CD4-positive, alpha-beta T cell treated with Interleukin-6 at 100 ng/mL for 8 hours (primary cell): ENCODE results near the gene IL17C.
"Not testable (repeated sequence)": the region's sequence is repeated elsewhere in the genome, so short reads cannot be mapped to it uniquely, and the experiment has no call there.

Experiments used
- DNase-seq: peaks from one replicate; pipeline ENCODE4 v3.0.0-alpha.2; 2020; ENCODE audit warnings: mixed read lengths, low spot score

Gene IL17C

DNA sequence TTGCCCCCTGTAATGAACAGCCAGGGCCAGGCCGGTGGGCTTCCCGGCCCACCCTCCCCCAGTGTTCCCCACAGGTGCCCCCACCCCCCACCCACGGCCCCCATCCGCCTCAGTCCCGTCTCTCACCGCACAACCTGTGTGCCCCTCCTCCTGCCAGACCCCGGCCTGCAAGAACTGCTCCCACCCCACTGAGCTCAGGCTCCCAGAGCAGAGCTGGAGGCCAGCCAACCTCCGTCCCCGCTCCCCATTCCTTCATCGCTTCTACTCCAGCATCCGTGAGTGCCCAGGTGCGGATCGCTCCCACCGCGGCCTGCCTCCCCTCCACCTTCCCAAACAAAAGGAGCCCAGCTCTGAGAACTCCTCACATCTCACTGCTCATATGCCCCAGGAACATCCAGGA, 20.3 kb downstream of the IL17C start:
- no peak for DNase-seq

DNA sequence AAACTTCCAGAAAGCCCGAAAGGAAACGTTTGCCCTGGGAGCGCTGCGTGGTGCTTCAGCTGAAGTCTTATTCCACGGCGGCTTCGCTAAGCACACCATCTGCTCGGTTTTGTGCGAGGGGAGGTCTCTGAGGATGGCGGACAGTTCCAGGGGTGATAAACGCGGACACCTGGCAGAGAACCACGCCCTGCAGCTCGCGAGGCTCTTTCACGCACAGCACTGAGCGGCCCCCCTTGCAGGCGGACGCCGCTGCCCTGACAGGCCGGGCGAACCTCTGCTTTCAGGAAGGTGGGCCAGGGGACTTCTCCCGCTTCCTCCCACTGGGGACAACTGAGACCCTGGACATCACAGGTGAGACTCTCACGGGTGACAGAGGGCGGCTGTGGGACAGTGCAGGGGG, 20.8 kb downstream of the IL17C start:
- no peak for DNase-seq

DNA sequence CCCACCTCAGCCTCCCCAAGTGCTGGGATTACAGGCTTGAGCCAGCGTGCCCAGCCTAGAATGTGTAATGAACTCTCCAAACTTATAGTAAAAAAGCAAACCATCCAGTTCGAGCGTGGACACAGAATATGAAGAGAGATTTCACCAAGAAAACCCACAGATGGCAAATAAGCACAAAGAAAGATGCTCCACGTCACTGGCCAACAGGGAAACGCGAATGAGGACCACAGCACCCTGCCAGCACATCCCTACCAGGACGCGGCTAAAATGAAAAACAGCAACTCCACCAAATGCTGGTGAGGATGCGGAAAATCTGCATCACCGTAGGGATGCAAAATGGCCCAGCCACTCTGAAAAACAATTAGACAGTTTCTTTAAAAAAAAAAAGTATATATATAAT, 23.1 kb downstream of the IL17C start:
- DNase-seq = no peak

DNA sequence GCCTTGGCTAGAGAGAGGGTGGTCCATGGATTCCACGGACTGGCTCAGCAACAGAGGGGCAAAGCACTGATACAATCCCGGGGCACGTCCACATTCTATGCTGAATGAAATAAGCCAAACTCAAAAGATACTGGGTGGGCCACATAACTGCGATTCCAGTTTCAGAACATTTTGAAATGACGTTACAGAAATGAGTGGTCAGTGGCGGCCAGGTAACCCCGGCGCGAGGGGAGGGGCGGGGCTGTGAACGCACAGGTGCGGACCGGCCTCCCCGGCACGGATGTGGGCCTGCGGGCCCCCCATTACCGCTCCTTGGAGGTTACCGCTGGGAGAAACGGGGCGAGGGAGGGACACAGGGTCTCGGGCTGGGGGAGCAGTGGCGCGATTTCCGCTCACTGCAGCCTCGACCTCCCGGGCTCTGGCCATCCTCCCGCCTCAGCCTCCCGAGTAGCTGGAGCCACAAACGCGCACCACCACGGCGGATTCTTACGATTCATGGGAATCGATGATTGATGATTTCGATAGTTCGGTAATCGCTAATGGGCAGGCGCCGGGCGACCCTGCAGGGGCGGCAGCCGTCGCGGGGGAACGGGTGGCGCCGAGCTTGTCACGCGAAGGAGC, 24.0 kb downstream of the IL17C start:
- no peak for DNase-seq

DNA sequence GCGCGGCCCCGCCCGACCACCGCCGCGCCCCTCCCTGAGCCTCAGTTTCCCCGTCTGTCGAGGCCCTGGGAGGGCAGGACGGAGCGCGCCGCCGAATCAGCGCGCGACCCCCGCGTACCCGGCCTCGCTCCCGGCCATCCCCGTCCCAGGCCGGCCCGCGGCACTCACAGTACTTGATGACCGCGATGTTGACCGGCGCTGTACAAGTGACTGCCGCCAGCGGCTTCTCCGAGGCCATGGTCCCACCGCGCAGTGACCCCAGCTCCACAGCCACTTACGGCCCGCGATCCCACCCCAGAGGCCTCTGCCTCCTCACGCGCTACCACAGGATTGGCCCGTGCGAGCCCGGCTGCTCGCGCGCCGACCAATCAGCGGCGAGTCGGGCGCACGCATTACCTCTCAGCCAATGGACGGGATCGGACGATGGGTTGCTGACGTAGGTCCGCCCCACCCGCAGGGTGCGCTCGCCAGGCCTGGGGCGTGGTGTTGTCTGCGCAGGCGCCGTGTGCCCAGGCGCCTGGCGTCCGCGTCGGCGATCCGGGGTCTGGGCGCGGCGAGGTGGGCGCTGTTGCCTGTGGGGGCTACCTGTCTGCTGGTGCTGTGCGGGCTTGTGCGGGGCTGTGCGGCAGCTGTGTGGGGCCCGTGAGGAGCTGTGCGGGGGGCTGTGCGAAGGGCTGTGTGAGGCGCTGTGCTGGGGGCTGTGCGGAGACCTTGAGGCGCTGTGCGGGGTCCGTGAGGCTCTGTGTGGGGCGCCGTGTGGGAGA, 24.7 kb downstream of the IL17C start, which contains the start of gene MVD:
Gene MVD, minus strand, starts transcription at position 249 of the 764 bp plus-strand sequence. Its CDS starts 11 bp downstream, at position 238.
- peak; percentile 96 for DNase-seq

DNA sequence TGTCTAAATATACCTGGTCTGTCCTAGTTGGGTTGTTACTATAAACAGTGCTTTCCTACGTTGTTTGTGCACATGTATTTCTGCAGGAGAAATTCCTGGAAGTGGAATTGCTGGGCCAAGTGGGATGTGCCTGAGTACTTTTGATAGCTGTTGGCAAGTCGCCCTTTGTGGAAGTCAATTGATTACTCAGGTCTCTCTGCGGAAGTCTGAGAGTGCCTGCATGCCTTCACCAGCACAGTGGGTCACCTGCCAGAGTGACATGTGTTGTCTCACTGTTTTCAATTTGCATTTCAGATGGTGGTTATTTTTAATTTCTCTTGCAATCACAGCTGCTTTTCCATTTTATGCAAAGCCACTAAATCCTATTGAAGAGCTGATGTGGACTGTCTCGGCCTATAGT, 26.8 kb downstream of the IL17C start:
- DNase-seq = no peak

DNA sequence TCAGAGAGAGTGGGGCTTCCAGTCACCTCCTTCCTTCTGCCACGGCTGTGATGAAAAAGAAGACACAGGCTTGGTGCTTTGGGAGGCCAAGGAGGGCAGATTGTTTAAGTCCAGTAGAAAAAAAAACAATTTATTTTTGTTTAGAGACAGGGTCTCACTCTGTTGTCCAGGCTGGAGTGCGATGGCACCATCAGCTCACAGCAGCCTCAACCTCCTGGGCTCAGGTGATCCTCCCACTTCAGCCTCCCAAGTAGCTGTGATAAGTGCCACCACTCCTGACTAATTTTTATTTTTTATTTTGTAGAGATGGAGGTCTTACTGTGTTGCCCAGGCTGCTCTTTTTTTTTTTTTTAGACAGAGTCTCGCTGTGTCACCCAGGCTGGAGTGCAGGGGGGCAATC, 27.2 kb downstream of the IL17C start:
- no peak for DNase-seq

DNA sequence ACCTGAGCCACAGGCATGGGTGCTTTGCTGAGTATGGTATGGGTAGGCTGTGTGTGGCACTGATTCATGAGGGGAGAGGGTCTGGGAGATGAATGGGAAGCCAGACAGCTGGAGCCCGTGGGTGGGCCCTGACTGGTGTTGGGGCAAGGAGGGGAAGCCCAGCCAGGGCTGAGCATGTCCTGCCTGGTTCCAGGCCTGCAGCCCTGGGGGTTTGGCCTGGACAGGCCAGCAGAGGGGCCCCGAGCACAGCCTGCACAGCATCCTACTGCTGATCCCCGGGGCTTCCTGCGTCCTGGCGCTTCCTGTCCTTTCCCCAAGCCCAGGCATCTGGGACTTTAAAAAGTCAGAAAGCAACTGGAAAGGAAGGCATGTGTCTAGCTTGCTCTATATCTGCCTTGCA, 29.1 kb downstream of the IL17C start:
- DNase-seq = no peak

DNA sequence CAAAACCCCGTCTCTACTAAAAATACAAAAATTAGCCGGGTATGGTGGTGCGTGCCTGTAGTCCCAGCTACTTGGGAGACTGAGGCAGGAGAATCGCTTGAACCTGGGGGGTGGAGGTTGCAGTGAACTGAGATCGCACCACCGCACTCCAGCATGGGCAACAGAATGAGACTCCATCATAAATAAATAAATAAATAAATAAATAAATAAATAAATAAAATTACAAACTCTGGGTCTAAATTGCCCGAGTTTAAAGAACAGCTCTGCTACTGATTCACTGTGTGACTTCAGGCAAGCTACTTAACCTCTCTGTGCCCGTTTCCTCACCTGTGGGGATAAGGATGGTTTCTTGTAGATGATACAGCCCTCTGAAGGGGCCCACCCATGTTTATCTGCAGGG, 31.1 kb downstream of the IL17C start:
- DNase-seq = not testable (repeated sequence)

DNA sequence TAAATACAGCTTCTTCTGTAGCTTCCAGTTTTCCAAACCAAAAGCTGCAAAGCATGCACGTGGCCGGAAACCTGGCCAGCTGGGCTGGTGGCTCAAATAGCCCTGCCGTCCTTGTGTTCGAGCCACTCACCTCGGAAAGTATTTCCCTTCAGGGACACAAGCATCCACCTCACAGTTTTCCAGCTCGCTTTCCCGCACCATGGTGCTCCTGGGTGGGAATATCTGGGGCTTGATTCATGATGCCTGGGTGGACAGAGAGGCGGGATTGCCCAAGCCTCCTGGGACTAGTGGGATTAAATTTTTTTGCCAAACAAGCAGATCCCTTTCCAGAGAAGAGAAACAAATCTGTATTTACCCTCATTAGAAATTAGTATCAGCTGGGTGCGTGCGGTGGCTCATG, 31.6 kb downstream of the IL17C start:
- no peak for DNase-seq

DNA sequence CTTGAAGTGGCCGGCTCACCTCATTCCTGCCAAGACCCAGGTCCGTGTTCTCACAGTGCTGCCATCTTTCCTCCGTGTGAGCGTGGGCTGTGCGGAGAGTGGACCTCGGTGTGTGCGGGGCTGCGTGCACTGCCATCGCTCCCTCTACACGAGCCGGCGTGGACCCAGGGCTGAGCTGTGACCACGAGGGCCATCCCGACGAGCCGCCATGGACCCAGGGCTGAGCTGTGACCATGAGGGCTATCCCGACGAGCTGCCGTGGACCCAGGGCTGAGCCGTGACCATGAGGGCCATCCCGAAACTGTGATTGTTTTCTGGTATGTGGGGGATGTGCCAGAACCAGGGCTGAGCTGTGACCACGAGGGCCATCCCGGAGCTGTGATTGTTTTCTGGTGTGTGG, 33.4 kb downstream of the IL17C start:
- no peak for DNase-seq

DNA sequence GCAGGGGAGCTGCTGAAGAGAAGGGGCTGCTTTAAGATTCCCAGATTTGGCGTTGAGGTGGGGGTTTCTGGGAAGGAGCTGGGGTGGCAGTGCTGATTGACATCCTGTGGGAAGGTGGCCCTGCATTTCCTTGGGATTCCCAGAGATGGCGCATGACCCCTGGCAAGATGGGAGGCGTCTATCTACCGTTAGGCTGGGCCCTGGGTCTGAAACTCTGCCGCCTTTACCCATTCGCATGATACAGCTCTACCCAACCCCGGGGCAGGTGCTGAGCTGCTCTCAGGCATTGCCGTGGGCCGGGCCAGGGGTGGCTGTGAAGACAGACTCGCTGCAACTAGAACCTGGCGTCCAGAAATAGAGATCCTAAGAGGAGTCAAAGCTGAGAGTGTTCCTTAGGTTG, 34.4 kb downstream of the IL17C start:
- DNase-seq = no peak

DNA sequence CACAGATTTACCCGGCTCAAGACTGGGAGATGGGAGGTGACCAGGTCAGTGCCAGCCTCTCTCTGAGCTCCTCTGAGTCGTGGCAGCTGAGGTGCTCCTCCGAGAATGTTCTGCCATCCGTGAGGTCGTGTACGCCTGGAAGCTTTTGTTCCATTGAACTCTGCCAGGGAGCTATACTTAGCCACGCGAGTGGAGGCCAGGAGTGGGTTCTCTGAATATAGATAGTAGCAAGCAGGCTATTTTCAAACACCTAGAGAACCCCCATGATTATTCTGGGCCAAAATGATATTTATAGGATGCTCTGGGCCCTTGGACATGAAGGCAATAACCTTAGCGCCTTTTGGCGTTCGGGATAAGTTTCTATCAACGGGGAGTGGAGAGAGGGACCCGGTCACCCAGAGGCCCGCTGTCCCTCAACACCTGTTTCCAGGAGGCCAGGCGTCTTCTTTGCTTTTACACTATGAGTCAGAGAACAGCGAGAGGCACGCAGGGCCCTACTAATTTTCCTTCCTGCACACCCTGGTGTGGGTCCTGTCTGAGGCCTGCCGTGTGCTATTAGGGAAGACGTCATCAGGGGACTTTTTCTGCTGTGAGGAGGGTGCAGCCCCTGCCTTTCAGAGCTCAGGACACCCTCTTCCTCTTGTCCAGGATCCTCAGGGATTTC, 35.5 kb downstream of the IL17C start:
- no peak for DNase-seq

DNA sequence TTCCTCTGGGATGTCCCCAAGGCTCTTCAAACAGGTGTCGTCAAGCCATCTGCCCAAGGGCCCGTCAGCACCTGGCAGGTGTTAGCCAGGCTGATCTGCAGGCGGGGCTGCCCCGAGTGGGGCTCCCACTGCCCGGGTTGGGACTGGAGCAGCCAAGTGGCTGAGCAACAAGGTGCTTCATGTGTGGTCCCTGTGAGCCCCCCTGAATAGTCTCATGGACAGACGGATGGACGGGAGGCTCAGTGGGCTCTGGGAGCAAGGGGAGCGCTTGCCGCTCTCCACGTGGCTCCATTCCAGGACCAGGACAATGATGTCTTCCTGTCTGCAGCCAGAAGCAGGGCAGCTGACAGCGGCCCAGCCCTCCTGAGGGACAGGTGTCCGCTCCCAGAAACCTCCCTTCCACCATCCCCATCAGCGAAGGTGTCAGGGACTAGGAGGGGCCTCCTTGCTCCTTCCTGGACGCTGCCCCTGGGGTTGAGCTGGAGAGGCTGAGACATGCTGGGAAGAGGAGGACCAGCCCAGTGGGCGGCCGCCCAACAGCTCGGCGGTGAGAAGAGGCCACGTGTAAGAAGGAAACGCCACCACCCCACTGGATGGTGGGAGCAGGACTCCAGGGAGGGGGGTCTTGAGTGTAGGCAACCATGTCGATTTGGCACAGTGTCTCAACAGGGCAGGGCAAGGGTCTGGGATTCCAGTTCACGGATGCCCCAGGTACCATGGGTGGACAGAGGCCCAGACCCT, 38.3 kb downstream of the IL17C start:
- no peak for DNase-seq

DNA sequence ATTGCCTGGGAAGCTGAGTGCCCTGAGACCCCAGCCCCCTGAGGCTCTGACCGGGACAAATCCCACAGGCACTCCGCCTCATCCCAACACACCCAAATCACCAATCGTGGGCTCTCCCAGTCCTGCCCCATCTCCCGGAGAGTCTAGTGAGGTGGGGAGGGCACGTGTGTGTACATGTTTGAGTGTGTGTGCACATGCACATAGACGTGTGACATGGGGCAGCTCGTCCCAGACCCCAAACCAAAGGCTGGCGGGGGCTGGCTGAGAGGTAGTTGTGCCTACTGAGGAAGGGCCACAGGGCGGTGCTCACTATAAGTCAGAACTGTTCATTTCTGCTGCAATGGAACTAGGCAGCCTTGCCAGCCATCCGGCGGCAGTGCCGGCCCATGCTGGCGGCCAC, 39.3 kb downstream of the IL17C start:
- DNase-seq = no peak

DNA sequence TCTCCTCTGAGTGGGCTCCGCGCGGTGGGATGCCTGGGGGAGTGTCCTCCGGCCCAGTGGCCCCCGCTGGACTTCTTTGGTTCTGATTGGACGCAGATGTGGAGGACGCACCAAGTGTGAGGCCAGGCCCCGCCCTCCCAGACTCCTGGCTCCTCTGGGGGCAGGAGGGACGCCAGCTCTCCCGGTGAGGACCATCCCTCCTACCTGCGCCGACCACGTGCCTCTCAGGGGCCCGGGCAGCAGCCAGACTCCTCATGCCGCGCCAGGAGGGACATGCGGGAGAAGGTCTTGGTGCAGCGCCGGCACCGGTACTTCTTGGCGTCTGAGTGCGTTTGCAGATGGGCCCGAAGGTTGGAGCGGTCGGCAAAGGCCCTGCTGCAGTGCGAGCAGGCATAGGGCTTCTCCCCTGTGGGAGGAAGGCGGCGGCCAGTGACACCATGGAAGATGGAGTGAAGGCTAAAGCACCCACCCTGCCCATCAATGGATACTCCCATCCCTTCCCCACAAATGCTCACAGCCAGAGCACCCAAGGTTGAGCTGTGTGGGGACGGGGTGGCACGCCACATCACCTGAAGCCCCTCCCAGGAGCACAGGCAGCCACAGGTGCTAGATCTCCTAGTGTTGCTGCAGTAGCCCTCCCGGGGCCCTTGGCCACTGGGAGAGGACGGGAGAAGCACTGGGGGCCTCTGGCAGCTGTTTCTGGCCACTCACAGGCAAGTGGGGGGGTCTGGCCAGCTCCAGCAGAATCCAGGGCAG, 40.0 kb downstream of the IL17C start:
- DNase-seq = no peak

DNA sequence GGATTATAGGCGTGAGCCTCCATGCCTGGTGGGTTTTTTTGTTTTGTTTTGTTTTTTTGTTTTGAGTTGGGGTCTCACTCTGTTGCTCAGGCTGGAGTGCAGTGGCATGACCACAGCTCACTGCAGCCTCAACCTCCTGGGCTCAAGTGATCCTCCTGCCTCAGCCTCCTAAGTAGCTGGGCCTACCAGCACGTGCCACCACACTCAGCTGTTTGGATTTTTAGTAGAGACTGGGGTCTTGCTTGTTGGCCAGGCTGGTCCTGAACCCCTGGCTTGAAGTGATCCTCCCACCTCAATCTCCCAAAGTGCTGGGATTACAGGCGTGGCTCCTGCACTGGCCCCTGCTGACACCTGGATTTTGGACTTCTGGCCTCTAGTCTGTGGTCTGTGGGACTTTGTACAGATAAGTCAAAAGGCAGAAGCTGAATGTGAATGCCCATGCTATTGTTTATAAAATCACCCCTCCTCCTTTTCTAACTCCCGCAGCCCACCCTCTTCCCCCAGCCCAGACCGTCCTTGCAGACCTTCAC, 42.2 kb downstream of the IL17C start:
- no peak for DNase-seq

DNA sequence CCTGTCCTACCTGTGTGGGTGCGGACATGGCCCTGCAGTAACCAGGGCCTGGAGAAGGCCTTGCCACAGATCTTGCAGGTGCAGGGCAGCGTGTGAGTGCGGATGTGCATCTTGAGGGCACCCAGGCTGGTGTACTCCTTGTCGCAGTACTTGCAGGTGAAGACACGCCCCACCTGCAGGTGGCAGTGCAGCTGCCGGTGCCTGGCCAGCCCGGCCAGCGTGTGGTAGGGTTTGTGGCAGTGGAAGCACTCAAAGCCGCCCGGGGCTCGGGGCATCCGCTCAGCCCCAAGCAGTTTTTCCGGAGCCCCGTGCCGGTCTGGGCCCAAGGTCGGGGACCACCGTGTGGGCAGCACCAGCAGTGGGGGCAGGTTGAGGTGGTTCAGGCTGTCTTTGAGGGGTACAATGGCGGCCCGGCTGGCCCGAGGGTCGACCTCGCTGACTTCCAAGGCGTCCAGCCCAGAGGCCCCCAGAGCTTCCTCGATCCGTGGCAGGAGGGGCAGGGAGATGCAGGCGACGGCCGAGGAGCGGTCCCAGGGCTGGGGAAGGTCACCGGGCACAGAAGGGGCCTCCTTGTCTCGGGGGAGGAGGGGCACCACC, 42.8 kb downstream of the IL17C start:
- DNase-seq = peak; percentile 62

DNA sequence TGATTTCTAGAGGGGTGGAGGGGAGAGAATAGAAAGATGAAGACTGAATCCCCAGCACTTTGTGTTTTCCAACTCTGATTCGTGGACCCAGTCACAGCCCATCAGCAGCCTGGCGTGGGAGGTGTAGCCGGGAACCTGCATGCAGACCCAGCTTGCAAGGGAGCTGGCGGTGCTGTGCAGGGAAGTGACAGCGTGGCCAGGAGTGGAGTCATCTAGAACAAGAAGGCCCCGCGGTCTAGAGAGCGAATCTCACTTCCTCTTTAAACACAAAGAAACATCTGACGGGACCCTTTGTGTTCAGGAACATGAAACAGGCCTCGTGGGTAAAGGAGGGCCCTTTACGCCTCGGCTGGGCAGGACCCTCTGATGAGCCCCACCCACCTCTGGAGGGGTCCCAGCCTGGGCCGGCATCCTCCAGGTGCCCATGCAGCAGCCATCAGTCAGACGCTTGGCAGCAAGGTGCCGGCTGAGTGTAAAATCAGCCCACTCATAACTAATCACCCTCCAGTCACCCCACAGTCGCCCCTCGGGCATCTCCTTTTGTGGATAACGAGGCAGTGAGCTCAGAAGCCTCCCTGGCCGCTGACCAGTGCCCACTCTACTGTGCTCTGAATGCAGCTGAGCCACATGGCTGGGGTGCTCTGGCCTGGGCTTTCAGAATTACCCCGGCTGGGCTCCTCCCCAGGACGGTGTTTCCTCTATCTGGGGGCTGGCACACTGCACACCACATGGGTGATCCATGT, 43.5 kb downstream of the IL17C start:
- DNase-seq = peak; percentile 70

DNA sequence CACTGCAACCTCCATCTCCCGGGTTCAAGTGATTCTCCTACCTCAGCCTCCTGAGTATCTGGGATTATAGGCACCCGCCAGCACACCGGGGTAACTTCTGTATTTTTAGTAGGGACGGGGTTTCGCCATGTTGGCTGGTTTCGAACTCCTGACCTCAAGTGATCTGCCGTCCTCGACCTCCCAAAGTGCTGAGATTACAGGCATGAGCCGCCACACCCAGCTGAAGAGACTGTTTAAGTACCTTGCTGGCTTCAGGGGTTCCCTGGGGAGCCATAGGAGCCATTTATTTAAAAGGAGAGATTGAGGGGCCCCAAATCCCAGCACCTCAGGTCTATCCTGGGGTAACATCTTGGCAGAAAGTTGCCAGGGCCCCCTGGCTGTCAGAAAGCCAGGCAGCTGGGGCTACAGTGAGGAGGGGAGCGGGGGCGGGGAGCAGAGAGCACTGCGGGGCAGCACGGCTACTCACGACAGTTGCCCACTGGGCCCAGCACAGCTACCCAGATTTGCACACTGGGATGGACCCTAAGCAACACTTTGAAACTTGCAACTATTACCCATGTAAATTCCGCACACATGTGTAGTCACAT, 46.3 kb downstream of the IL17C start:
- no peak for DNase-seq
